Sigmoid colon (tissue), 7 donors: ENCODE results near the gene AMBRA1. TPM values are rescaled to one million over a fixed set of nuclear protein-coding genes. Genes with fewer than 3 reads are reported as not detected.

Experiments used
- DNase-seq: peaks from one replicate; pipeline ENCODE4 v3.0.0-alpha.2; 2019
- H3K27ac ChIP-seq, 4 donors: fragments of 200-600 bp; sonication (generic); one replicate each; pipeline ENCODE4 v1.5.1; 2016 to 2019; ENCODE audit warnings: mild to moderate bottlenecking in 1 of 4
- H3K27me3 ChIP-seq, 3 donors: fragments of 200-600 bp; sonication (generic); one replicate each; pipeline ENCODE4 v1.5.1; 2019; ENCODE audit warnings: mild to moderate bottlenecking in 1 of 3
- H3K36me3 ChIP-seq, 4 donors: fragments of 200-600 bp; sonication (generic); one replicate each; pipeline ENCODE4 v1.5.1; 2016 to 2019
- H3K4me1 ChIP-seq, 4 donors: fragments of 200-600 bp; sonication (generic); one replicate each; pipeline ENCODE4 v1.5.1; 2017 to 2019
- H3K4me3 ChIP-seq, 4 donors: fragments of 200-600 bp; sonication (generic); one replicate each; pipeline ENCODE4 v1.5.1; 2017 to 2019; ENCODE audit warnings: mild to moderate bottlenecking in 2 of 4, moderate library complexity in 1 of 4
- H3K9me3 ChIP-seq, 4 donors: fragments of 200-600 bp in 3 of 4; sonication (generic) in 3 of 4; one replicate each; pipeline versions ENCODE4 v1.5.1 to v1.6.1; 2013 to 2019
- CTCF ChIP-seq, 4 experiments: fragments of 450-650 bp in 3 of 4; fragments of 200-600 bp in 1 of 4; IDR thresholded peaks; one replicate each; pipeline ENCODE4 v1.5.1; 2016 to 2019; ENCODE audit warnings: antibody characterized with exemption in 4 of 4, mild to moderate bottlenecking in 3 of 4, moderate library complexity in 2 of 4
- EP300 ChIP-seq, 4 donors: sonication (generic); formaldehyde crosslinking; IDR thresholded peaks; one replicate each; pipeline ENCODE4 v1.6.1; 2017; ENCODE audit warnings: antibody characterized with exemption in 4 of 4
- POLR2A ChIP-seq, 2 donors: fragments of 450-650 bp; IDR thresholded peaks; one replicate each; pipeline ENCODE4 v1.6.1; 2016; ENCODE audit warnings: antibody characterized with exemption in 2 of 2, mild to moderate bottlenecking in 2 of 2, moderate library complexity in 2 of 2
- POLR2AphosphoS5 ChIP-seq, 4 donors: sonication (generic); formaldehyde crosslinking; IDR thresholded peaks; one replicate each; pipeline ENCODE4 v1.6.1; 2017; ENCODE audit warnings: antibody characterized with exemption in 4 of 4
- WGBS, 2 donors: extraction: QIAGEN DNeasy Blood & Tissue Kit; methylation state at CpG; one replicate each; pipeline ENCODE4 v1.1.7; 2013; 5-methylcytosine and 5-hydroxymethylcytosine counted together
- intact Hi-C: fragments of 100-400 bp; cut with DNase I; formaldehyde crosslinking; loops from one replicate; pipeline ENCODE4 v1.15.1; 2023
- polyA plus RNA-seq, 3 donors: library from polyadenylated mRNA; stranded (reverse); fragments of 200-250 nt; gene quantifications; one replicate each; pipeline ENCODE4 v1.2.3, GENCODE V29; 2013
- total RNA-seq, 4 donors: library from RNA; depleted of rRNA; stranded (reverse); fragments of >200 nt; gene quantifications; one replicate each; pipeline ENCODE4 v1.1.0, GENCODE V29; 2016
- donor health status: healthy with polysubstance abuse.
- donor health status: Bipolar disorder and iron deficiency.
- donor health status: healthy.

Gene AMBRA1
- total and polyA plus RNA-seq, 7 donors, result 8.4 to 33.0 (median 23.9) TPM

GRCh38 chr11:46541593-46542371, 52.0 kb downstream of the AMBRA1 start:
- Histone ChIP-seq H3K4me1 (no peaks in the 10 kb centered on the region), H3K27ac (no peak overlapping the region), H3K4me3 (no peak overlapping the region), H3K36me3 (peaks cover 23 to 76% (median 40%) of the 10 kb centered on the region in 4 donors), H3K9me3 (no peaks in the 10 kb centered on the region), H3K27me3 (no peaks in the 10 kb centered on the region)
- no peak for TF ChIP-seq POLR2A (IDR thresholded peaks at IDR 0.05)
- TF ChIP-seq EP300 (IDR thresholded peaks at IDR 0.05), result no peak
- no peak for TF ChIP-seq POLR2AphosphoS5 (IDR thresholded peaks at IDR 0.05)
- TF ChIP-seq CTCF (IDR thresholded peaks at IDR 0.05), result no peak
- intact Hi-C loops, result no loop called here
- WGBS, 2 donors, result 43 to 79% methylated on average over 16 of the region's 16 CpGs
- DNase-seq, result no peak

GRCh38 chr11:46540807-46541206, 53.0 kb downstream of the AMBRA1 start:
- WGBS, 2 donors, result 96 to 97% methylated on average over 4 of the region's 4 CpGs
- TF ChIP-seq POLR2AphosphoS5 (IDR thresholded peaks at IDR 0.05), result no peak
- no peak for TF ChIP-seq CTCF (IDR thresholded peaks at IDR 0.05)
- TF ChIP-seq POLR2A (IDR thresholded peaks at IDR 0.05), result no peak
- TF ChIP-seq EP300 (IDR thresholded peaks at IDR 0.05), result no peak
- H3K36me3 ChIP-seq, result peaks cover 23 to 66% (median 32%) of the 10 kb centered on the region in 4 donors

GRCh38 chr11:46537537-46538295, 56.1 kb downstream of the AMBRA1 start:
- DNase-seq, result peak; percentile 75
- no peak overlapping the region for H3K4me3 ChIP-seq
- H3K36me3 ChIP-seq, result peaks cover 11 to 35% (median 13%) of the 10 kb centered on the region in 4 donors
- WGBS, 2 donors, result 50 to 61% methylated on average over 5 of the region's 5 CpGs
- H3K9me3 ChIP-seq, result no peaks in the 10 kb centered on the region
- no peaks in the 10 kb centered on the region for H3K27me3 ChIP-seq
- no peak overlapping the region for H3K27ac ChIP-seq
- TF ChIP-seq POLR2AphosphoS5 (IDR thresholded peaks at IDR 0.05) (no peak), POLR2A (IDR thresholded peaks at IDR 0.05) (no peak), CTCF (IDR thresholded peaks at IDR 0.05) (peak; percentile 22 to 74 (median 72)), EP300 (IDR thresholded peaks at IDR 0.05) (no peak)
- intact Hi-C loops, result loop anchor here (5.0 kb wide), 2 partner anchors 90 to 150 kb away; no protein-coding TSS in a partner anchor
- H3K4me1 ChIP-seq, result peaks cover 0 to 6% (median 0%) of the 10 kb centered on the region in 4 donors

More at GRCh38 chr11:46540807-46541206, 53.0 kb downstream of the AMBRA1 start:
- intact Hi-C loops, result no loop called here
- Histone ChIP-seq H3K4me3 (no peak overlapping the region), H3K27me3 (no peaks in the 10 kb centered on the region), H3K9me3 (no peaks in the 10 kb centered on the region), H3K27ac (no peak overlapping the region), H3K4me1 (peaks cover 0 to 3% (median 0%) of the 10 kb centered on the region in 4 donors)
- DNase-seq, result no peak

- no peak for TF ChIP-seq POLR2AphosphoS5 (IDR thresholded peaks at IDR 0.05)
- TF ChIP-seq CTCF (IDR thresholded peaks at IDR 0.05), result no peak
- TF ChIP-seq EP300 (IDR thresholded peaks at IDR 0.05), result no peak
- TF ChIP-seq POLR2A (IDR thresholded peaks at IDR 0.05), result no peak
- no peak for DNase-seq
- peaks cover 5 to 29% (median 7%) of the 10 kb centered on the region in 4 donors for H3K36me3 ChIP-seq
- H3K4me1 ChIP-seq, result peaks cover 0 to 6% (median 0%) of the 10 kb centered on the region in 4 donors
- no peaks in the 10 kb centered on the region for H3K27me3 ChIP-seq
- no peaks in the 10 kb centered on the region for H3K9me3 ChIP-seq
- H3K4me3 ChIP-seq, result no peak overlapping the region
- intact Hi-C loops, result loop anchor here (5.0 kb wide), 2 partner anchors 90 to 150 kb away; no protein-coding TSS in a partner anchor
- 83 to 87% methylated on average over 2 of the region's 2 CpGs for WGBS, 2 donors
- H3K27ac ChIP-seq, result no peak overlapping the region
These were observed 56.7 kb downstream of the AMBRA1 start for GRCh38 chr11:46537121-46537520.
